Psoas muscle (tissue), 8 donors: ENCODE measurements around the gene MRPS15. TPM values are rescaled to one million over a fixed set of nuclear protein-coding genes. Genes with fewer than 3 reads are reported as not detected.
"Not testable (repeated sequence)": the region's sequence is repeated elsewhere in the genome, so short reads cannot be mapped to it uniquely, and the experiment has no call there.

Source experiments
- ATAC-seq, 4 donors: fragments of 200-7000 bp; cut with Tn5 transposase; one replicate each; pipeline ENCODE4 v1.9.1; 2020; ENCODE audit warnings: moderate library complexity in 3 of 4, mild to moderate bottlenecking in 2 of 4
- DNase-seq, 2 donors: peaks; one replicate each; pipeline ENCODE4 v3.0.0-alpha.2; 2020
- H3K27ac ChIP-seq: fragments of 200-600 bp; one replicate; pipeline ENCODE4 v1.8.0; 2022
- H3K27me3 ChIP-seq, 3 donors: fragments of 200-600 bp in 1 of 3; one replicate each; pipeline versions ENCODE4 v1.6.1 to v1.8.0; 2013 to 2022; ENCODE audit warnings: low read length in 2 of 3, mild to moderate bottlenecking in 2 of 3, moderate library complexity in 1 of 3; ENCODE audit not compliant: insufficient read depth in 3 of 3
- H3K36me3 ChIP-seq, 2 donors: fragments of 200-600 bp in 1 of 2; one replicate each; pipeline versions ENCODE4 v1.6.1 to v1.8.0; 2013 to 2022; ENCODE audit warnings: low read depth in 1 of 2, mild to moderate bottlenecking in 1 of 2, moderate library complexity in 1 of 2; ENCODE audit not compliant: insufficient read depth in 1 of 2
- H3K4me1 ChIP-seq: fragments of 200-600 bp; one replicate; pipeline ENCODE4 v1.8.0; 2022
- H3K4me3 ChIP-seq: fragments of 200-600 bp; one replicate; pipeline ENCODE4 v1.8.0; 2022; ENCODE audit warnings: mild to moderate bottlenecking
- H3K9me3 ChIP-seq: fragments of 200-600 bp; one replicate; pipeline ENCODE4 v1.8.0; 2022
- CTCF ChIP-seq: fragments of 200-600 bp; IDR thresholded peaks from one replicate; pipeline ENCODE4 v1.8.0; 2022; ENCODE audit warnings: antibody characterized with exemption
- WGBS, 3 donors: extraction: QIAGEN DNeasy Blood & Tissue Kit; methylation state at CpG; one replicate each; pipeline versions ENCODE4 v1.1.6 to v1.1.7; 2013; 5-methylcytosine and 5-hydroxymethylcytosine counted together
- intact Hi-C, 2 donors: fragments of 100-400 bp; cut with DNase I; formaldehyde crosslinking; loops; one replicate each; pipeline versions ENCODE4 v1.11.0 to v1.14.2; 2022
- polyA plus RNA-seq, 3 donors: library from polyadenylated mRNA; stranded (reverse); fragments of 200-250 nt; gene quantifications; one replicate each; pipeline ENCODE4 v1.2.3, GENCODE V29; 2013
- total RNA-seq, 4 donors: library from RNA; stranded (reverse); fragmentation: NEBNext Ultra II Directional in 2 of 4; extraction: Animal tissue kit (Norgen Biotek cat#: 25700) in 2 of 4; gene quantifications; one replicate each; pipeline versions ENCODE4 v1.2.1 to v1.2.4, GENCODE V29; 2021 to 2023
- donor health status: healthy with polysubstance abuse.
- donor health status: DM: no; HTN: no; CAD: no; lungs with moderate emphysema.
- donor health status: Bipolar disorder and iron deficiency.
- donor health status: healthy.
- donor health status: DM: yes; HTN: yes; CAD: no.
- donor health status: DM: no; HTN: no; CAD: no.
- donor health status: DM: no; HTN: no; CAD: no.
- donor health status: DM: yes; HTN: yes; CAD: no.

MRPS15 gene
- total and polyA plus RNA-seq, 7 donors = 127 to 279 (median 141) TPM

GRCh38 chr1:36492491-36492890 is 28.3 kb upstream of the MRPS15 start:
- Histone ChIP-seq H3K4me1 (no peaks in the 10 kb centered on the region), H3K27ac (no peak overlapping the region), H3K4me3 (no peak overlapping the region), H3K36me3 (no peaks in the 10 kb centered on the region), H3K9me3 (no peaks in the 10 kb centered on the region), H3K27me3 (peaks cover 0 to 12% (median 0%) of the 10 kb centered on the region in 3 donors)
- ATAC-seq (no peak), DNase-seq (no peak)
- intact Hi-C loops = no loop called here
- WGBS, 3 donors = 47 to 55% (median 52%) methylated on average over 9 of the region's 9 CpGs
- no peak for TF ChIP-seq CTCF

DNA sequence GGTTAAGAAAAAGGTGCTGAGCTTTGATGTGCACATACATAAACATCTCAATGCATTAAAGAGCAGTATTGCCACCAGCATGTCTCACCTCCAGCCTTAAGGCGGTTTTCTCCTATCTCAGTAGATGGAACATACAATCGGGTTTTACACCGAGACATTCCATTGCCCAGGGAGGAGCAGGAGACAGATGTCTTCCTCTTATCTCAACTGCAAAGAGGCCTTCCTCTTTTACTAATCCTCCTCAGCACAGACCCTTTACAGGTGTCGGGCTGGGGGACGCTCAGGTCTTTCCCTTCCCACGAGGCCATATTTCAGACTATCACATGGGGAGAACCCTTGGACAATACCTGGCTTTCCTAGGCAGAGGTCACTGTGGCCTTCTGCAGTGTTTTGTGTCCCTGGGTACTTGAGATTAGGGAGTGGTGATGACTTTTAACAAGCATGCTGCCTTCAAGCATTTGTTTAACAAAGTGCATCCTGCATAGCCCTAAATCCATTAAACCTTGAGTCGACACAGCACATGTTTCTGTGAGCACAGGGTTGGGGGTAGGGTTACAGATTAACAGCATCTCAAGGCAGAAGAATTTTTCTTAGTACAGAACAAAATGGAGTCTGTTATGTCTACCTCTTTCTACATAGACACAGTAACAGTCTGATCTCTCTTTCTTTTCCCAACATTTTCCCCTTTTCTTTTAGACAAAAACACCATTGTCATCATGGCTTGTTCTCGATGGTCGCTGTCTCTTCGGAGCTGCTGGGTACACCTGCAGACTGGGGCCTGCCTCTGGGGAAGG is 25.3 kb upstream of the MRPS15 start:
- ATAC-seq, H3K4me1 ChIP-seq, H3K4me3 ChIP-seq, DNase-seq, H3K9me3 ChIP-seq, H3K27ac ChIP-seq, H3K36me3 ChIP-seq, H3K27me3 ChIP-seq, intact Hi-C loops: not testable (repeated sequence)
- 56 to 59% (median 56%) methylated on average over 10 of the region's 10 CpGs for WGBS, 3 donors

DNA sequence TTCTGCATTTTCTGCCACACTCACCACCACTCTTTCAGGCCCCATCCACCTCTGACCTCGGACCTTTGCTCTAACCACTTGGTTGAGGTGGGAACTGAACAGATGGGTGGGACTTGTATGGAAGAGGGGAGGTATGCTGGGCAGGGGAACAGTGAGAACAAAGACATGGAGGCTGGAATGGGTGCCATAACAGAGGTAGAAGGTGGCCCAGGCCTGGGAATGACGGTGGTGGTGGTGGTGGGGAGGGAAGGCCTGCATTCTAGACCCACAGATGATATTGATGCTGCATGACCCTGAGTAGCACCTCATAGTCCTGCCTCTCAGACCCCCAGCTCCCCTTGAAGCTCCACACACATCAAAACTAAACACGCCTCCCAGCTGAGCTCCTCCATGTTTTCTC is 23.7 kb upstream of the MRPS15 start:
- Histone ChIP-seq H3K4me1 (no peaks in the 10 kb centered on the region), H3K27ac (no peak overlapping the region), H3K36me3 (no peaks in the 10 kb centered on the region), H3K9me3 (no peaks in the 10 kb centered on the region), H3K4me3 (no peak overlapping the region), H3K27me3 (peaks cover 0 to 3% (median 0%) of the 10 kb centered on the region in 3 donors)
- no peak for TF ChIP-seq CTCF
- ATAC-seq = no peak
- no peak for DNase-seq
- intact Hi-C loops = no loop called here
- 75 to 83% (median 76%) methylated on average over 3 of the region's 3 CpGs for WGBS, 3 donors

DNA sequence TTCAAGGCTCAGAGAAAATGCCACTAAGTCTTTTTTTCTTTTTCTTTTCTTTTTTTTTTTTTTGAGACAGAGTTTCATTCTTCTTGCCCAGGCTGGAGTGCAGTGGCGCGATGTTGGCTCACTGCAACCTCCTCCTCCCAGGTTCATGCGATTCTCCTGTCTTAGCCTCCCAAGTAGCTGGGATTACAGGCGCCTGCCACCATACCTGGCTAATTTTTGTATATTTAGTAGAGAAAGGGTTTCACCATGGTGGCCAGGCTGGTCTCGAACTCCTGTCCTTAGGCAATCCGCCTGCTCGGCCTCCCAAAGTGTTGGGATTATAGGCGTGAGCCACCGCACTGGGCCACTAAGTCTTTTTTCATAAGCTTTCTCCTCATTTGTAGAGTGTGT is 23.1 kb upstream of the MRPS15 start:
- H3K9me3 ChIP-seq, ATAC-seq, H3K27ac ChIP-seq, H3K27me3 ChIP-seq, intact Hi-C loops, H3K4me3 ChIP-seq, H3K36me3 ChIP-seq, DNase-seq, H3K4me1 ChIP-seq: not testable (repeated sequence)
- 90 to 97% (median 95%) methylated on average over 9 of the region's 9 CpGs for WGBS, 3 donors

DNA sequence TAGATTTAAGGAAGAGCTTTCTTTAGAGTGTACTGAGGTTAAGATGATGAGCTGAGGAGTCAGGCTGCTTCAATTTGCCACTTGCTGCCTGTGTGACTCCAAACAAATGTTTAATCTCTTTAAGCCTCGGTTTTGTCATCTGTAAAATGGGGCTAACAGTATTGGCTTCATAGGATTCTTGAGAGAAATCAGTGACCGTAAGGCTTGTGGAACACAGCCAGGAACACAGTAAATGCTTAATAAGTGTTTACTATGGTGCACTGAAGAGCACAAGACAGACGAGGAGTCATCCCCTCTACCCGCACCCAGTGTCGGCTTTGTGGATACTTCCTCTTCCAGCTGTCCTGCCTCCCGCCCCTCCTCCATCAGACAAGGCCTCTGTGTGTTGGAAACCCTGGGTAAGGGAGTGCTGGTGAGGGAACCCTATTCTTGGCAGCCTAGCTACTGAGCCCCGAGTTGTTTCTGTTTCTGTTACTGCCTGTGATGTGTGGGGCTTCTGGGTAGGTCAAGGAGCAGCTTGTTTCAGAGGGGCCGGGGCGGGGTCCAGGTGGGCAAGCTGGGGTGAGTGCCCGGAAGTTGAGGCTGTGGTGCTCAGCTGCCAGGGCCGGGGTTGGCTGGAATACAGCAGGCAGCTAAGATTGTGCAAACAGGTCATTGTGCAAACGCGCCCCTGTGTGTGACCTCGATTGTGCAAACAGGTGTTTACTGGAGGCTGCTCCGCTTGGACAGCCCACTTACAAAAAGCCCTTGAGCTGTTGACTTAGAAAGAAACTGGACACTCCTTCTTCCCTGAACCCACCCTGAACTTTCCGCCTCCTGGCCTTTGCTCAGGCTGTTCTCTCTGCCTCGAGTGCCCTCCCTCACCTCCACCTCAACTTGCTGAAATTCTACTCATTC is 22.5 kb upstream of the MRPS15 start:
- Histone ChIP-seq H3K27me3 (peaks cover 0 to 3% (median 0%) of the 10 kb centered on the region in 3 donors), H3K36me3 (no peaks in the 10 kb centered on the region), H3K9me3 (no peaks in the 10 kb centered on the region), H3K27ac (no peak overlapping the region), H3K4me1 (no peaks in the 10 kb centered on the region), H3K4me3 (no peak overlapping the region)
- peak in 1 of 2 donors; percentile 49 for DNase-seq
- intact Hi-C loops = no loop called here
- 57 to 63% (median 58%) methylated on average over 17 of the region's 17 CpGs for WGBS, 3 donors
- peak; percentile 25 to 64 (median 54) for ATAC-seq
- no peak for TF ChIP-seq CTCF
